Ishikawa (cell line): ENCODE data around the gene ADPRS.

ENCODE experiments used
- CEBPB ChIP-seq: IDR thresholded peaks from 2 replicates; pipeline ENCODE4 v1.6.1; 2012
- CREB1 ChIP-seq: IDR thresholded peaks from 2 replicates; pipeline ENCODE4 v1.6.1; 2012; ENCODE audit warnings: low read depth
- EGR1 ChIP-seq: IDR thresholded peaks from 2 replicates; pipeline ENCODE4 v1.6.1; 2012
- EP300 ChIP-seq: IDR thresholded peaks from 2 replicates; pipeline ENCODE4 v1.6.1; 2012; ENCODE audit warnings: borderline replicate concordance
- FOXM1 ChIP-seq: IDR thresholded peaks from 2 replicates; pipeline ENCODE4 v1.6.1; 2012; ENCODE audit warnings: low read depth, borderline replicate concordance
- MAX ChIP-seq: IDR thresholded peaks from 2 replicates; pipeline ENCODE4 v1.6.1; 2012
- NFIC ChIP-seq: IDR thresholded peaks from 2 replicates; pipeline ENCODE4 v1.6.1; 2012
- RAD21 ChIP-seq: IDR thresholded peaks from 2 replicates; pipeline ENCODE4 v1.6.1; 2012; ENCODE audit warnings: low read depth
- REST ChIP-seq: IDR thresholded peaks from 2 replicates; pipeline ENCODE4 v1.6.1; 2012; ENCODE audit warnings: low read depth, mild to moderate bottlenecking
- TAF1 ChIP-seq: IDR thresholded peaks from 2 replicates; pipeline ENCODE4 v1.6.1; 2012; ENCODE audit warnings: low read depth, mild to moderate bottlenecking
- TCF12 ChIP-seq: IDR thresholded peaks from 2 replicates; pipeline ENCODE4 v1.6.1; 2012; ENCODE audit warnings: low read depth
- TEAD4 ChIP-seq: IDR thresholded peaks from 2 replicates; pipeline ENCODE4 v1.6.1; 2012
- USF1 ChIP-seq: IDR thresholded peaks from 2 replicates; pipeline ENCODE4 v1.6.1; 2012
- YY1 ChIP-seq: IDR thresholded peaks from 2 replicates; pipeline ENCODE4 v1.6.1; 2012; ENCODE audit warnings: low read depth
- ZBTB7A ChIP-seq: IDR thresholded peaks from 2 replicates; pipeline ENCODE4 v1.6.1; 2012; ENCODE audit warnings: low read depth

Gene ADPRS

DNA sequence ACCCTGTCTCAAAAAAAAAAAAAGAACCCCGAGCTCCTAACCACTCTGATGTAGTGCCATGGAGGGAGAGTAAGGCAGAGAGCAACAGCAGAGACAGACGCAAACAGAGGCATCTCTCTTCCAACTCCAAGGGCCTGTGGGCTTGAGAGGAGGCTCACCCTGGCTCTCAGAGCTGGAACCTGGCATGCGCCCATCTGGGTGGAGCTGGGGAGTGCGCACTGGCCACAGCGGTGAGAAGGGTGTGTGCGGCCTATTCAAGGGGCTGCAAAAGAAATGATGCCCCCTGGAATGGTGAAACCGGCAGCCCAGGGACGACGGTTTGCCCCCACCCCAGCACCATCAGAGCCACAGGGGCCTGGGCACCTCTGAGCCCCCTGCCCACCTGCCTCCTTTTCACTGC lies 18.7 kb downstream of the ADPRS start:
- TF ChIP-seq TAF1 (no peak), USF1 (no peak), TEAD4 (no peak), FOXM1 (no peak), YY1 (no peak), TCF12 (no peak), CEBPB (no peak), CREB1 (no peak), EGR1 (no peak), RAD21 (no peak), EP300 (no peak), NFIC (no peak)

- TF ChIP-seq MAX (no peak), EGR1 (no peak)
Observed at GRCh38 chr1:36108314-36108713, 19.6 kb downstream of the ADPRS start.

DNA sequence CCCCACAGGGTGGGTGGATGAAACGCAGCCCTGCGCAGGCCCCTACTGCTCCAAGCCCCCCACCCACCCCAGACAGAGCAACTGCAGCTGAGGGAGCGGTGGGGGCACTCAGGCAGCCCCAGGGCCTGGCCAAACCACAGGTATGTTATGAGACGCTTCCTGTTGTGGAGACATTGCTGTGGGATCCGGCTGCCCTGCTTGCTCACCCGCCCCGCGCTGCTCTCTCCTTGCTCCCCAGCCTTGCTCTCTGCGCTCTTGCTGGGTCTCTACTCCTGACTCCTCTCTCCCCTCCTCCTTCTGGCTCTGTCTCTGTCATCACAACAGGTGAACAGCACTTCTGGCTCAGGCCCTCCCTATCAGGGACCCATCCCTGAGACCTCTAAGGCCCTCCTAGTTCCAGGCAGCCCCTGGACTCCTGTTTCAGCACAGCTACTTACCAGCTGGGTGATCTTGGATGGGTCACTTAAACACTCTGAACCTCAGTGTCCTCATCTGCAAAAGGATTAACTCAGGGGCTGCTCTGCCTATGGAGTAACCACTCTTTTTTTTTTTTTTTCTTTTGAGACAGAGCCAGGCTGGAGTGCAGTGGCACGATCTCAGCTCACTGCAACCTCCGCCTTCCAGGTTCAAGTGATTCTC lies 20.5 kb downstream of the ADPRS start:
- TF ChIP-seq YY1 = no peak
- TF ChIP-seq FOXM1 = no peak
- no peak for TF ChIP-seq TEAD4
- no peak for TF ChIP-seq TAF1
- TF ChIP-seq ZBTB7A = no peak
- no peak for TF ChIP-seq EP300
- TF ChIP-seq TCF12 = no peak
- TF ChIP-seq RAD21 = no peak
- no peak for TF ChIP-seq CEBPB
- TF ChIP-seq NFIC = no peak
- no peak for TF ChIP-seq REST
- no peak for TF ChIP-seq EGR1
- no peak for TF ChIP-seq USF1
- TF ChIP-seq MAX = no peak

- TF ChIP-seq MAX (no peak), FOXM1 (no peak), EP300 (no peak), YY1 (no peak), RAD21 (no peak), TAF1 (no peak), REST (no peak), CEBPB (no peak), EGR1 (no peak), TCF12 (no peak)
Observed at GRCh38 chr1:36111151-36111550, 22.5 kb downstream of the ADPRS start.

DNA sequence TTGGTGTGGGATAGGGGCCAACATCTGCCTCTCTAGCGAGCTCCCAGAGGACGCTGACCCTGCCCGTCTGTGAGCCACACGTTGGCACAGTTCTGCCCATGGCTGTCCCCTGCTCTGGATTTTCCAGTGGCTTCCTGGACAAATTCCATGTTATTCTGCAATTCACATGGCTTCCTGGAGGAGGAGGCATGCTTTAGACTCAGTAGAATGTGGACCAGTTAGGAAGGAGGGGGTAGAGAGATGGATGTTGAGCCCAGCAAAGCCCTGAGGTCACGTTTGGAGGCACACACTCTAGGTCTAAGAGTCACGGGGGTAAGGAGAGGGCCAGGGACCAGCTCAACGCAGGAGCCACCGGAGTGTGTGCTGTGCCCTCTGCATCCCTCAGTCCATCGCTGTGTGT lies 24.1 kb downstream of the ADPRS start:
- TF ChIP-seq ZBTB7A (no peak), CEBPB (no peak), NFIC (no peak), TCF12 (no peak), USF1 (no peak), TAF1 (no peak), MAX (no peak), RAD21 (no peak), FOXM1 (no peak), TEAD4 (no peak), EGR1 (no peak), CREB1 (no peak), YY1 (no peak)
